GM23248 (cell line): ENCODE data around the gene CPTP. TPM values are rescaled to one million over a fixed set of nuclear protein-coding genes. Genes with fewer than 3 reads are reported as not detected.

ENCODE experiments used
- DNase-seq: peaks from one replicate; pipeline ENCODE4 v3.0.0-alpha.2; 2015
- H2AFZ ChIP-seq: fragments of 200-600 bp; sonication (generic); 2 replicates; pipeline ENCODE4 v1.6.1; 2016; ENCODE audit warnings: antibody characterized with exemption
- H3F3A ChIP-seq: fragments of 200-600 bp; sonication (generic); 2 replicates; pipeline ENCODE4 v1.6.1; 2016; ENCODE audit warnings: mild to moderate bottlenecking, antibody characterized with exemption, mixed run types; ENCODE audit not compliant: insufficient read depth
- H3K27ac ChIP-seq: fragments of 200-600 bp; sonication (generic); 2 replicates; pipeline ENCODE4 v1.5.1; 2016; ENCODE audit warnings: mild to moderate bottlenecking
- H3K27me3 ChIP-seq: fragments of 200-600 bp; sonication (generic); replicated peaks from 2 replicates; pipeline ENCODE4 v1.6.1; 2016; ENCODE audit warnings: mild to moderate bottlenecking; ENCODE audit not compliant: insufficient read depth
- H3K36me3 ChIP-seq: fragments of 200-600 bp; sonication (generic); 2 replicates; pipeline ENCODE4 v1.6.1; 2016; ENCODE audit warnings: low read depth, mild to moderate bottlenecking
- H3K4me1 ChIP-seq: fragments of 200-600 bp; sonication (generic); 2 replicates; pipeline ENCODE4 v1.6.1; 2016; ENCODE audit warnings: mild to moderate bottlenecking; ENCODE audit not compliant: insufficient read depth
- H3K4me2 ChIP-seq: fragments of 200-600 bp; sonication (generic); one replicate; pipeline ENCODE4 v1.6.1; 2016; ENCODE audit warnings: mild to moderate bottlenecking; ENCODE audit not compliant: unreplicated experiment
- H3K4me3 ChIP-seq: fragments of 200-600 bp; sonication (generic); 2 replicates; pipeline ENCODE4 v1.5.1; 2016; ENCODE audit warnings: mild to moderate bottlenecking
- H3K79me2 ChIP-seq: fragments of 200-600 bp; sonication (generic); 2 replicates; pipeline ENCODE4 v1.6.1; 2016; ENCODE audit warnings: mild to moderate bottlenecking; ENCODE audit not compliant: insufficient read depth
- H3K9ac ChIP-seq: fragments of 200-600 bp; sonication (generic); 2 replicates; pipeline ENCODE4 v1.6.1; 2016; ENCODE audit warnings: mild to moderate bottlenecking
- H3K9me2 ChIP-seq: fragments of 200-600 bp; sonication (generic); 2 replicates; pipeline ENCODE4 v1.6.1; 2016; ENCODE audit warnings: mixed run types, mild to moderate bottlenecking, moderate library complexity; ENCODE audit not compliant: insufficient read depth
- H3K9me3 ChIP-seq: fragments of 200-600 bp; sonication (generic); one replicate; pipeline ENCODE4 v1.6.1; 2017; ENCODE audit warnings: low read depth
- H4K20me1 ChIP-seq: fragments of 200-600 bp; sonication (generic); 2 replicates; pipeline ENCODE4 v1.6.0; 2016; ENCODE audit not compliant: insufficient read depth
- EZH2 ChIP-seq: fragments of 200-600 bp; sonication (generic); IDR thresholded peaks from 2 replicates; pipeline ENCODE4 v1.6.1; 2018; ENCODE audit warnings: antibody characterized with exemption, mild to moderate bottlenecking; ENCODE audit not compliant: insufficient read depth, poor library complexity, severe bottlenecking
- EZH2phosphoT487 ChIP-seq: fragments of 200-600 bp; sonication (generic); IDR thresholded peaks from 2 replicates; pipeline ENCODE4 v1.6.1; 2018; ENCODE audit warnings: antibody characterized with exemption, moderate library complexity, mild to moderate bottlenecking, low read depth; ENCODE audit not compliant: insufficient read depth
- WGBS, 2 experiments: methylation state at CpG; one replicate each; pipeline ENCODE4 v1.1.6; 2015 to 2017; ENCODE audit warnings: low lambda C conversion rate in 2 of 2, low coverage in 1 of 2; ENCODE audit errors: missing lambda C conversion rate in 2 of 2; 5-methylcytosine and 5-hydroxymethylcytosine counted together
- in situ Hi-C: fragments of 300-500 bp; cut with MboI; formaldehyde crosslinking; loops from 2 replicates; pipeline ENCODE4 v1.15.0; 2020
- polyA plus RNA-seq: library from polyadenylated mRNA; unstranded; fragments of >200 nt; fragmentation: Nextera tagmentation; extraction: Ambion mirVana; gene quantifications from 2 replicates; pipeline ENCODE4 v1.2.1, GENCODE V29; 2016
- total RNA-seq: library from RNA; depleted of rRNA; stranded (reverse); fragments of >200 nt; shearing (Covaris generic); gene quantifications from 2 replicates; pipeline ENCODE4 v1.2.3, GENCODE V29; 2014

The CPTP gene
- total and polyA plus RNA-seq, 2 experiments from 2014 or later = 28.0 to 30.5 TPM

GRCh38 chr1:1332031-1332755, 7.6 kb downstream of the CPTP start:
- H3K27me3 ChIP-seq = no peaks in the 10 kb centered on the region
- no peak for DNase-seq
- no peaks in the 10 kb centered on the region for H3K9me3 ChIP-seq
- no peaks in the 10 kb centered on the region for H3K79me2 ChIP-seq
- H3K4me3 ChIP-seq = no peak overlapping the region
- TF ChIP-seq EZH2phosphoT487 (no peak), EZH2 (no peak)
- no peaks in the 10 kb centered on the region; the same call in 1 of the 2 replicates for H3K36me3 ChIP-seq
- WGBS, 2 experiments = 78 to 79% methylated on average over 52 to 56 of the region's 57 CpGs
- no peaks in the 10 kb centered on the region for H3K9me2 ChIP-seq
- H3K27ac ChIP-seq = no peak overlapping the region
- no peak overlapping the region for H3K9ac ChIP-seq
- H2AFZ ChIP-seq = no peak overlapping the region
- H4K20me1 ChIP-seq = no peaks in the 10 kb centered on the region
- in situ Hi-C loops = no loop called here
- peaks cover 12% of the 10 kb centered on the region for H3K4me1 ChIP-seq
- no peak overlapping the region for H3K4me2 ChIP-seq
- H3F3A ChIP-seq = no peaks in the 10 kb centered on the region

DNA sequence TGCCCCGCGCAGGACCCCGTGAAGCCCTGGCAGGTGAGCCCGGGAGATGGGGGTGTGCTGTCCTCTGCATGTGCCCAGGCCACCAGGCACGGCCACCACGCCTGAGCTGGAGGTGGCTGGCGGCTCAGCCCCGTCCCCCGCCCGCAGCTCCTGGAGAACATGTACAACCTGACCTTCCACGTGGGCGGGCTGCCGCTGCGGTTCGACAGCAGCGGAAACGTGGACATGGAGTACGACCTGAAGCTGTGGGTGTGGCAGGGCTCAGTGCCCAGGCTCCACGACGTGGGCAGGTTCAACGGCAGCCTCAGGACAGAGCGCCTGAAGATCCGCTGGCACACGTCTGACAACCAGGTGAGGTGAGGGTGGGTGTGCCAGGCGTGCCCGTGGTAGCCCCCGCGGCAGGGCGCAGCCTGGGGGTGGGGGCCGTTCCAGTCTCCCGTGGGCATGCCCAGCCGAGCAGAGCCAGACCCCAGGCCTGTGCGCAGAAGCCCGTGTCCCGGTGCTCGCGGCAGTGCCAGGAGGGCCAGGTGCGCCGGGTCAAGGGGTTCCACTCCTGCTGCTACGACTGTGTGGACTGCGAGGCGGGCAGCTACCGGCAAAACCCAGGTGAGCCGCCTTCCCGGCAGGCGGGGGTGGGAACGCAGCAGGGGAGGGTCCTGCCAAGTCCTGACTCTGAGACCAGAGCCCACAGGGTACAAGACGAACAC, 8.3 kb downstream of the CPTP start:
- no peaks in the 10 kb centered on the region for H3K9me2 ChIP-seq
- no peak overlapping the region for H2AFZ ChIP-seq
- no peak overlapping the region for H3K27ac ChIP-seq
- H3K27me3 ChIP-seq = no peaks in the 10 kb centered on the region
- no peaks in the 10 kb centered on the region for H3K9me3 ChIP-seq
- H3K79me2 ChIP-seq = no peaks in the 10 kb centered on the region
- H3K4me3 ChIP-seq = no peak overlapping the region
- DNase-seq = no peak
- H3F3A ChIP-seq = no peaks in the 10 kb centered on the region
- no peaks in the 10 kb centered on the region; the same call in 1 of the 2 replicates for H3K36me3 ChIP-seq
- H3K9ac ChIP-seq = no peak overlapping the region
- TF ChIP-seq EZH2 (no peak), EZH2phosphoT487 (no peak)
- H3K4me2 ChIP-seq = no peak overlapping the region
- peaks cover 12% of the 10 kb centered on the region for H3K4me1 ChIP-seq
- in situ Hi-C loops = no loop called here
- no peaks in the 10 kb centered on the region for H4K20me1 ChIP-seq
- WGBS, 2 experiments = 75 to 80% methylated on average over 33 to 36 of the region's 48 CpGs

GRCh38 chr1:1333551-1334241, 9.1 kb downstream of the CPTP start:
- Histone ChIP-seq H3K27ac (no peak overlapping the region), H3K9ac (no peak overlapping the region), H3K4me1 (peaks cover 12% of the 10 kb centered on the region), H3K9me2 (no peaks in the 10 kb centered on the region), H3F3A (no peaks in the 10 kb centered on the region), H3K4me2 (no peak overlapping the region), H3K9me3 (no peaks in the 10 kb centered on the region), H4K20me1 (no peaks in the 10 kb centered on the region), H2AFZ (no peak overlapping the region), H3K79me2 (no peaks in the 10 kb centered on the region), H3K4me3 (no peak overlapping the region), H3K27me3 (no peaks in the 10 kb centered on the region), H3K36me3 (no peaks in the 10 kb centered on the region; the same call in 1 of the 2 replicates)
- 60 to 61% methylated on average over 34 to 35 of the region's 36 CpGs for WGBS, 2 experiments
- TF ChIP-seq EZH2 (no peak), EZH2phosphoT487 (no peak)
- DNase-seq = peak; percentile 47
- in situ Hi-C loops = no loop called here

GRCh38 chr1:1334835-1335234, 10.2 kb downstream of the CPTP start:
- TF ChIP-seq EZH2 (no peak), EZH2phosphoT487 (no peak)
- no peaks in the 10 kb centered on the region for H3K9me2 ChIP-seq

More at GRCh38 chr1:1334835-1335234, 10.2 kb downstream of the CPTP start:
- no peaks in the 10 kb centered on the region for H4K20me1 ChIP-seq
- H3K4me1 ChIP-seq = peaks cover 12% of the 10 kb centered on the region
- H2AFZ ChIP-seq = no peak overlapping the region
- no peaks in the 10 kb centered on the region for H3K79me2 ChIP-seq
- no peak for DNase-seq
- H3K9ac ChIP-seq = no peak overlapping the region
- WGBS, 2 experiments = 82 to 93% methylated on average over 8 to 11 of the region's 11 CpGs
- H3K27ac ChIP-seq = no peak overlapping the region
- no peak overlapping the region for H3K4me3 ChIP-seq
- H3K4me2 ChIP-seq = no peak overlapping the region
- H3K27me3 ChIP-seq = no peaks in the 10 kb centered on the region
- in situ Hi-C loops = no loop called here
- no peaks in the 10 kb centered on the region; the same call in 1 of the 2 replicates for H3K36me3 ChIP-seq
- no peaks in the 10 kb centered on the region for H3F3A ChIP-seq
- no peaks in the 10 kb centered on the region for H3K9me3 ChIP-seq
